RWPE1 (cell line): ENCODE measurements around the gene ZYX.

Experiments used
- CTCF ChIA-PET: fragments of 350-600 bp; sonication (Branson Sonifier 250); formaldehyde crosslinking; extraction: SDS; loops from one replicate; lab custom pipeline; 2021; lab: Yijun Ruan, JAX
- POLR2A ChIA-PET: fragments of 400-600 bp; formaldehyde crosslinking; extraction: SDS; loops from one replicate; lab custom pipeline; 2020; ENCODE audit warnings: antibody characterized with exemption; ENCODE audit not compliant: low non-redundant PET; lab: Yijun Ruan, JAX
- DNase-seq: peaks from one replicate; pipeline ENCODE4 v3.0.0; 2012; ENCODE audit warnings: low spot score
- H3K27ac ChIP-seq: fragments of 450-650 bp; 2 replicates; pipeline ENCODE4 v1.5.1; 2017
- TF ChIP-seq, protein P1 (sequence below): fragments of 450-650 bp; conservative IDR thresholded peaks from 2 replicates; pipeline ENCODE4 v1.5.1; 2017; ENCODE audit warnings: low read depth, mild to moderate bottlenecking

ZYX gene

GRCh38 chr7:143346018-143346417 is 35.1 kb upstream of the ZYX start:
- ChIA-PET CTCF (no interaction called here), POLR2A (no interaction called here)

GRCh38 chr7:143347950-143348349 is 33.2 kb upstream of the ZYX start:
- no peak for DNase-seq
- ChIA-PET POLR2A (no interaction called here), CTCF (no interaction called here)
- H3K27ac ChIP-seq: no peak overlapping the region
- TF ChIP-seq, protein P1, sequence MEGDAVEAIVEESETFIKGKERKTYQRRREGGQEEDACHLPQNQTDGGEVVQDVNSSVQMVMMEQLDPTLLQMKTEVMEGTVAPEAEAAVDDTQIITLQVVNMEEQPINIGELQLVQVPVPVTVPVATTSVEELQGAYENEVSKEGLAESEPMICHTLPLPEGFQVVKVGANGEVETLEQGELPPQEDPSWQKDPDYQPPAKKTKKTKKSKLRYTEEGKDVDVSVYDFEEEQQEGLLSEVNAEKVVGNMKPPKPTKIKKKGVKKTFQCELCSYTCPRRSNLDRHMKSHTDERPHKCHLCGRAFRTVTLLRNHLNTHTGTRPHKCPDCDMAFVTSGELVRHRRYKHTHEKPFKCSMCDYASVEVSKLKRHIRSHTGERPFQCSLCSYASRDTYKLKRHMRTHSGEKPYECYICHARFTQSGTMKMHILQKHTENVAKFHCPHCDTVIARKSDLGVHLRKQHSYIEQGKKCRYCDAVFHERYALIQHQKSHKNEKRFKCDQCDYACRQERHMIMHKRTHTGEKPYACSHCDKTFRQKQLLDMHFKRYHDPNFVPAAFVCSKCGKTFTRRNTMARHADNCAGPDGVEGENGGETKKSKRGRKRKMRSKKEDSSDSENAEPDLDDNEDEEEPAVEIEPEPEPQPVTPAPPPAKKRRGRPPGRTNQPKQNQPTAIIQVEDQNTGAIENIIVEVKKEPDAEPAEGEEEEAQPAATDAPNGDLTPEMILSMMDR: no peak

More at GRCh38 chr7:143346018-143346417, 35.1 kb upstream of the ZYX start:
- TF ChIP-seq, protein P1: no peak
- DNase-seq: no peak
- no peak overlapping the region for H3K27ac ChIP-seq

- POLR2A ChIA-PET: no interaction called here
Observed at GRCh38 chr7:143351060-143351459, 30.1 kb upstream of the ZYX start.

DNA sequence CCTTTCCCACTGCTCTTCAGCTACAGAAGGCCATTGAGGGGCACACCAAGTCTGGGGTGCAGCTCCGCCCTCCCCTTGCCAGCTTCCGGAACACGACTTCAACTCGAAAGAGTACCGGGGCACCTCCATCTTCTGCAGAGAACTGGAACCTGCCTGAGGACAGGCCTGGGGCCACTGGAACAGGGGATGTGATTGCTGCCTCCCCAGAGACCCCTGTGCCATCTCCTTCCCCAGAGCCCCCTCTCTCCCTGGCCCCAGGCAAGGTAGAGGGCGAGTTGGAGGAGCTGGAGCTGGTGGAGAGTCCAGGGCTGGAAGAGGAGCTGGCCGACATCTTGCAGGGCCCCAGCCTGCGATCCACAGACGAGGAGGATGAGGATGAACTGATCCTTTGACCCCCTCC is 29.6 kb upstream of the ZYX start:
- H3K27ac ChIP-seq: no peak overlapping the region
- CTCF ChIA-PET: no interaction called here
- DNase-seq: no peak
- POLR2A ChIA-PET: no interaction called here
- TF ChIP-seq, protein P1: no peak

More at GRCh38 chr7:143351060-143351459, 30.1 kb upstream of the ZYX start:
- no peak for DNase-seq
- TF ChIP-seq, protein P1: no peak
- CTCF ChIA-PET: no interaction called here
- H3K27ac ChIP-seq: no peak overlapping the region

- CTCF ChIA-PET: no interaction called here
Observed at GRCh38 chr7:143352531-143353002, 28.6 kb upstream of the ZYX start.

DNA sequence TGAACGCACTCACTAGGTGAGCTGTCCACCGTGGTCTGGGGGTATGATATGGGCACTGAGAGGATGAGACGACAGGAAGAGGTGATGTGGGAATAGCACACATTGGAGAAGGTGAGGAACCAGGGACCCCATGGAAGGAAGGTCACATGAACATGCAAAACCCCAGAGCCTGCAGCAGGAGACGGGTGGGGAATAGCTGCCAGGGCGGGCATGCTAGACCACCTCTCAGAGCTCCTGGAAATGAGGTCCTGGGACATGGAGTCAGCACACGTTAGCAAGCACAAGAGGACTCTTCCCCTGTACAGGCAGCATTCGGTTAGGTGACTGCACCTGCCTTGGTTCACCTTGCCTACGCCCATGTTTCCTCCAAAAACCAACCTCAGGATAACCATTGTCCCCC is 26.8 kb upstream of the ZYX start:
- POLR2A ChIA-PET: no interaction called here
- DNase-seq: no peak
- TF ChIP-seq, protein P1: no peak
- CTCF ChIA-PET: interaction anchor here (0.6 kb wide), 1 partner anchor 91 kb away, joined by 4 read pairs; the partner anchor contains the start of gene GSTK1
- H3K27ac ChIP-seq: no peak overlapping the region

More at GRCh38 chr7:143352531-143353002, 28.6 kb upstream of the ZYX start:
- TF ChIP-seq, protein P1: no peak
- no peak overlapping the region for H3K27ac ChIP-seq
- no peak for DNase-seq
- POLR2A ChIA-PET: no interaction called here

DNA sequence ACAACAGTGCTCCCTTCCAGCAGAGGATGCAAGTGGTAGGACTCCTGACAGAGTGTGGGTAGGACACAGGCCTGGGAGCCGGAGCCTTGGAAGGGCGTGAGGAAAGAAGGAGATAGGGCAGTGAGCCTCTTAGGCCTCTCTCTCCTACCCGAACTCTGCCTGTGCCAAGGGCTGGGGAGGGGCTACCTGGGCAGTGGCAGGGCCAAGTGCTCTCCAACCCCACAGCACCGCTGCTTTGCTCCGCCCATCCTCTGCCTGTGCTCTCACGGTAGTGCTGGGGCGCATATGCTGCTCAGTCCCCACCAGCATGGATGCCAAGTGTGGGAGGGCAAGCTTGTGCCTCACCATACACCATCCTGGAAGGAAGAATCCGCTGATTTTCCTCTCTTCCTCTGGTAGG is 26.2 kb upstream of the ZYX start:
- TF ChIP-seq, protein P1: no peak
- DNase-seq: no peak
- H3K27ac ChIP-seq: no peak overlapping the region
- ChIA-PET CTCF (no interaction called here), POLR2A (no interaction called here)
